HG03097 (cell line): ENCODE measurements around the gene XYLB.
A peak's percentile ranks its signal among the peaks of the same experiment; 100 is the strongest.

Source experiments
- ATAC-seq: cut with Tn5 transposase; IDR thresholded peaks from one replicate; pipeline ENCODE4 v1.9.1; 2021; ENCODE audit not compliant: unreplicated experiment, low FRiP score

XYLB gene

DNA sequence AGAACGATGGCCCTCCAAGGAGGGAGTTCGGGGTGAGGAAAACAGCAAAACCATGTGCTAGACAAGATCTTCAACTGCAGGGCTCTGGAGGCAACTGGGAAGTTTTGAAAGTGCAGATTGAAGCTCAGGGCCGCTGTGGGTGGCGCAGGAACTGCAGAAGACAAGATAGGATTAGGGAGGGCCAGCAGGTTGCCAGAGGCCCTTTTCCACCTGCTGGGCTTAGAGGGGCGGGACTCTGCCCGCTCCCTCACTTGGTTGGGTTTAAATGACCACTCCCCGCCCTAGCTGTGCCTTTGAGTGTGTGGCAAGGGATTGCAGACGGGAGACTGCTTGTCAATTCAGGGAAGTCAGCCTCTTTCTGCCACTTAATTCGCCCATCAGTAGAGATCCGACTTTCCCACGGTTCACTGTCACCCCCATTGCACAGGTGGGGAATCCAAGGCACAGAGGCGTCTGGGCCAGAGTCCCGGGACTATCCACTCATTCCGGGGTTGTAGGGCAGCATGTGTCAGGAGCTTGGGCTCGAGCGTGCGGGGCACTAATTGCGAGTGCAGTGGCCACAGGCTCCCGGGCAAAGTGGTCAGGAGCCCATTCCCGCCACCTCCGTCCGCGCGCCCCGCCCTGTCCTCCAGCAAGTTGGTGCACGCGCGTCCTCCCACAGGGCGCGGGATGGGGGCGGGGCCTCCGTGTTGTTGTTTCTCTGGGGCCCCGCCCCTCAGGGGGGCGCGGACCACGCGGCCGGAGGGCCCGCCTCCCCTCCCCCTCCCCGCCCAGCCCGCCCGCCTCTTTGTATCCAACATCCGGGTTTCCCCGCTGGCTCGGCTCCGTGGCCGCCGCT is 106.7 kb downstream of the XYLB start, which contains the start of gene ACVR2B:
Gene ACVR2B (plus strand): TSS at position 816 of the 838 bp plus-strand sequence. CDS start 433 bp downstream, outside the sequence.
- peak; percentile 46 for ATAC-seq

DNA sequence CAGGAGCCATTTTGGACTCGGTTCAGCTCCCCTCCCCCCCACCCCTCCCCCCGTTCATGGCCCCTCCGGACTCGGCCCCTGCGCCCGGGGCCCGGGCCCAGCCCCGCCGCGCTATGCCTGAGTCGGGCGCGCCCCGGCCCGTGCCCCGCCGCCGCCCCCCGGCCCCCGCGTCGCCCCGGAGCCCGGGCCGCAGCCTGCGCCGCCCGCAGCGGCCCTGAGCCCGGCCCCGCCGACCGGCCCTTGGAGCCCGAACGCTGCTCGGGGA is 107.3 kb downstream of the XYLB start:
- no peak for ATAC-seq

DNA sequence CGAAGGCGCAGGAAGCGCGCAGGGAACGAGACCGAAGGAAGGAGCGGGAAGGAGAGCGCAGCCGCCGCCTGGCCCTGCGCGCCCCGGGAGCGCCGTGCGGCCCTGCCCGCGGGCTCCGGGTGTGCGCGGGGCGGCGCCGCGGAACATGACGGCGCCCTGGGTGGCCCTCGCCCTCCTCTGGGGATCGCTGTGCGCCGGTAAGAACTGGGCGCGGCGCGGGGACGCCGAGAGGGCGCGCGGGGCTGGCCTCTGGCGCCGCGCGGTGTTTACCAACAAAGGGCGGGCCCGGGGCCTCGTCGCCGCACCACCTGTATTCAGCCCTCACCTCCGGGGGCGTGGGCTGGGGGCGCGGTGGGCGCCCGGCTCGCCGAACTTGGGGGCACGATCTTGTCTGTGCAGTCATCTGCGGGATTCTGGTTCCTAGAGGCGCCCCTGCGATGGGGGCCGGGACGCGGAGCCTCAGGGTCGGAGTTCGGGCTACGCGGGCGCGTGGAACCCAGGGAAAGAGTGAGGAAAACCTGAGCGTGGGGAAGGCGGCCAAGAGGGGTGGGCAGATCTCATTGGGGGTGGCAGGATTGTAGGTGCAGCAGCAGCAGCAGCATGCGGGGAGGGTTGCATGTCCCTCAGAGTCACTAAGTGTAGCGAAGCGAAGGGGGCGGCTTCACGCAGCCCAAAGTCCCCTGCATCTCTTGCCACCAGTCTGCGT is 107.7 kb downstream of the XYLB start:
- no peak for ATAC-seq

DNA sequence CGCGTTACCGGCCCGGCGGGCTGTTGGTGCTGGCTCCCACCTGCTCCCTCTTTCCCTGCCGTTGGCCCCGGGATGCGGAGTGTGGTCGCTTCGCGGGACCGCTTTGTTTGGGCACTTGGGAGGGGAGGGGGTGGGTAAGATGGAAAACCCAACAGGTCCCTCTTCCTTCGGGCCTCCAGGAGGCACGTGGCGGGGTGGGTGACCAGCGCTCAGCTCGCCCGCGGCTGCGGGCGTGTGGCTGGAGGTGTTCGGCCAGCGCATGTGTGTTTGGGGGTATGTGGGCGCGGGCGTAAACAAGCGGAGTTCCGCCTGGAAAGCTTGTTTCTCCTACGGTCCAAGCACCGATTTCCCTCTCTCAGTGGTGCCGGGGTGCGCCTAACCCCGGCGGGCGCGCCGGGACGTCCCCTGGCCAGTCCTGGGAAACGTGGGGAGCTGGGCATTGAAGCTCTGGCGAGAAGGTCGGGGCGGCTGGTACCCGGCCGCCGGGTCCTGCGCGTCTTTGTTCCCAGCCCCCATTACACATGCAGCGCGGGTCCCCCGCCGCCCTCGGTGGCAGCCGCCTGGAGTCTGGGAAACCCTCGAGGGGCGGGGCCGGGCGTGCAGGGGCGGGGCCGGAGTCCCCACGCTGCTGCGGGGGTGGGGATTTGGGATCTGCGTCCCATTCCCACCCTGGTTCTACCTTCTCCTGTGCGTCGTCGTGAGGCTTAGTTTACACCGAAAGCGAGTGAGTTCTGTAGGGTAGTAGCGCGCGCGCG is 108.5 kb downstream of the XYLB start:
- ATAC-seq: no peak

DNA sequence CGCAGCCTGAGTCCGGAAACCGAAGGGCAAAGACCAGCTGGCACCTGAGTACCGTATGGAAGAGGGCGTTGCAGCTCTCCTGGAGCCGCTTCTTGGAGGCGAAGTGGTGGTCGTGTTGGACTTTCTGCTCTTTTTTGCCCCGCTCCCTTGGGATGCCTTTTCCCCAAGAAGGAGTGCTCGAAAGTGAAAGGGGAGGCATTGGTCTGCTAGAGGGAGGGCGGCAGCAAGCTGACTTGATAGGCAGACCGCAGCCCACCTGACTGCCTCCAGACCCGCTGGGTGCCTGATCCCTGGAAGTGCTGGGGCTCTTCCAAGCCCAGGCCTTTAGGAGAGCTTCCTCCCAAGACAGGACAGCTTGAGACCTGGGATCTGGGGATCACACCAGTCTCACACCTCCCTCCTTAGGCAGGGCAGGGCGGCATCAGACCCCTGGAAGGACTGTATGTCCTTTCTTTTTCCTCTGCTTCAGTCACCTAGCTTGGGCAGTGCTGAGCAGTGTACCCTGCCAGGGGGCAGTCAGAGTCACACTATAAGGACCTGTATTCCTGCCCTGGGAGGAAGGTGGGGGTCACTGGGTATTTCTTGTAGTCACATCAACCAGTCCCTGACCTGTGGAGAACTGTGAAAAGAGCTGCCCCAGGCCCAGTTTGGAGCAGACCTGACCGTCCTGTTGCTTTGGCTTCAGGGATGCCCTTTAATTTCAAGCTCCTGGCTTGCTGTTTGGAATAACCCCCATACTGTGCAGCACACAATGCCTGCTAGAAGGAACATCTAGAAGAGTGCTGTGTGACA is 109.2 kb downstream of the XYLB start:
- ATAC-seq: no peak

DNA sequence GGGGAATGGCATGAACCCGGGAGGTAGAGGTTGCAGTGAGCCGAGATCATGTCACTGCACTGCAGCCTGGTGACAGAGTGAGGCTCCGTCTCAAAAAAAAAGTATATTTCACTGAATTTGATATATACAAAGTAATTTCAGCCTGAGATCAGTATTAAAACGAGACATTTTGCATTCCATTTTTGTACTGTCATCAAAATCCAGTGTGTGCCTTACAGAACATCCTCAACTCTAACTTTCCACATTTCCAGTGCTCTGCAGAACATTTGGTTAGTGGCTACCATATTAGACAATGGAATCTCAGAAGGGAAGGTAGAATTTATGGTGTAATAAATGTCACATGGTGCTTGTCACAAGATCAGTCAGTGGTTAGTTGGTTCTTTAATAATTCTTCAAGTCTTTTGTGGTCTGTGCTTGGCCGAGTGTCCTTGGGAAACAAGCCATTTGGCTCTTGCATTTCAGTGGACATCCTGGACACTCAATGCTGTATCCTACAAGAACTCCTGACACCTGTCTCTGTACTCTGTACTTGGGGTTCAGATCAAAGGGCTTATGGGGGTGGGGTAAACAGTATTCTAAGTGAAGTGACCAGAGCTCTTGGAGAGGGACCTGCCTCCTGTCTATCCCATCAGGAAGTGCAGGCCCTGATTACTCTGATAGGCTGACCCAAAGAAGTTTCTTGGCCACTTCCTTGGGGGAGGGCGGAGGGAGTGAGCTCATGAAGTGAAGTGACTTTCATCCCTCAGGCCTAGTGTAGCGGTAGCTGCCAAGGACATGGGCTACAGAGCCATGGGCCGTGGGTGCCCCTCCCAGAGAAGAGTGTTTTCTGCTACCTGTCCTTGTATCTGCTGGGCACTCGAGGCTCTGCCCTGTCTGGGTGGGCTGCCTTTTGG is 110.8 kb downstream of the XYLB start:
- ATAC-seq: no peak

DNA sequence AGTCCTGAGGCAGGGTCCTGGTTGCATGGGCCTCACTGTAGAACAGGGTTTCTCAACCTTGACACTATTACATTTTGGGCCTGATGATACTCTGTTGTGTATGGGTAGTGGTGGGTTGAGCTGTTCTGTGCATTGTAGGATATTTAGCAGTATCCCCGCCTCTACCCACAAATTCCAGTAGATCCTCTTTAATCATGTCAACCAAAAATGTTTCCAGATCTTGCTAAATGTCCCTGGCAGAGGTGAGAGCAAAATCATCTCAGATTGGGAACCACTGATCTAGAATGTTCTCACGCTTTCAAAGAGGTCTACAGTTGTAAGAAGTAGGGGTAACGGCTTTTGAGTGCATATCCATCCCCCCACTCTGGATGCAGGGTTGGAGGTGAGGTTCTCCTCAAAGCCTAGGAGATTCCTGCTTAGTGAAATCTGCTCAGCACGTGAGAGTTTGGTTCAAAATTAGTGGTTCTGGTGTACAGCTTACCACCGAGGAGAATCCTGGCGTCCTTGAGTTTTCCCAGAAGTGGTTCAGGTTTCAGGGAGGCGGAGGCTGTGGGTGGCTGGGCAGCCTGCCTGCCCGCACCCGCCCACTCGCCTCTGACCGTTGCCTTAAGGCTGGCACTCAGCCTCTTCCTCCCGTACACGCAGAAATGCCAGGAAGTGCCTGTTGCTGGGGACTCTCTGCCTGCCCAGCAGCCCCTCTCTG is 112.4 kb downstream of the XYLB start:
- ATAC-seq: no peak

DNA sequence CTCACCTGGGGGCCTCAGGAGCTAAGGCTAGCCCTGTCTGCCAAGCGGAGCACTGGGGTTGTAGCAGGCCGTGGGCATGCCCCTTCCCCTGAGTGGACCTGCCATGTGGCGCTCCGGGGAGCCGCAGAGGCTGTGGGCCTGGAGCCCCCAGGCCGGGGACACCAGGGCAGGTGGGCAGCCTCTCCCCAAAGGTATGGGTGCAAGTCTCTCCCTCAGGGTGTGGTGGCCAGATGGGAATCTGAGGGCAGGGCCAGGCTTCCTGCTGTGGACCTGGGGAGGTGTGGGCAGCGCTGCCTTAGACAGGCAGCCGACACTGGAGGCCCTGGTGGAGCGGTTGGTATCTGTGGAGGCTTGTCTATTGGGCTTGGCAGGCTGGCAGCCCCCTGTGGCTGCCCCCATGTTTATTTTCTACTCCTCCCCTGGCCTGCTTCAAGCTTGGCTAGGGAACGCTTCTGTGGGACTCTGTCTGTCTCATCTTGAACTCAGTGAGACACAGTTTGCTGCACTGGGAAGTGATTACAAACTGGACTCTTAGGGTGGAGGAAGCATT is 113.0 kb downstream of the XYLB start:
- no peak for ATAC-seq

DNA sequence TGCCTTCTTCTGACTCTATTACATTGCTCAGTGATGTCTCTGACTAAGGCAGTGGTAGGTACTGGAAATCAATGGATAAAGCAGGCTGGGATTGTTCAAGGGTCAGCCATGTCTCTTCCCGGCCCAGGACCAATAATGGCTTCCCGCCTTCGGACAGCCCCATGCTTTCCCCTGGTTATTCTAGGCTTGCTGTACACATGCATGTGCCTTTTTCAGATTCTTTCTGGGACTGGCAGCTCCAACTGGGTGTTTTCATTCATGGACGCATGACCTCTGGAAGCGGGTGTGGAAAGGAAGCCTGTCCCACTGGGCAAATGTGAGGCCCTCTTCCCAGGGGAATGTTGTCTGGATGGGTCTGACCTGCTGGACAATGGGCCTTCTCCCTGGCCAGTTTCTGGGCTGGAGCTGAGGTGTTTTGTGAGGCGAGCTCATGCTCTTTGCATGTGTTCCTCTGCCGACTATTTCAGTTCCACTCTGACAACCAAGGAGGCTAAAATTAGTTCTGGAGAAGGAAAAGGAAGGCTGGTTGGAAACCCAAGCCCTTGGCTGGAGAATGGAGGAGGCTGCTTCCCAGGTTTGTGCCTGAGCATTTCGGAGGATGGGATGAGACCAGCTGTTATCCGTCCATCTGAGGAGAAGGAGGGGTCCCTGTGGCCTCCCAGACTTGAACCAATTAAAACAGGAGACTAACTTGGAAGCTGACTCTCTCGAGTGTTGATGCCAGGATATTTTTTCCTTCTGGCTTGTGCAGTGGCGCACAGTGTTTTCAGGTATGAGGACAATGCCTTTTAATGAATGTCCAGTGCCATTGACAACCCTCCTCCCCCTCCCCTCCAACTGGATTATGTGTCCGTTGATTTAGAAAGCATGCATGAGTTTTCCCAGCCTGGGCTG is 114.0 kb downstream of the XYLB start:
- ATAC-seq: no peak
